Astrocyte of the cerebellum (primary cell): ENCODE data around the gene CCNL2.
"Not testable (repeated sequence)": the region's sequence is repeated elsewhere in the genome, so short reads cannot be mapped to it uniquely, and the experiment has no call there.

Experiments
- DNase-seq: peaks from one replicate; pipeline ENCODE4 v3.0.0-alpha.2; 2011; ENCODE audit warnings: low read depth
- H3K4me3 ChIP-seq: 2 replicates; pipeline ENCODE4 v1.5.1; 2011; ENCODE audit warnings: mild to moderate bottlenecking, low read depth, low read length, moderate library complexity
- CTCF ChIP-seq: IDR thresholded peaks from 2 replicates; pipeline ENCODE4 v1.5.1; 2012; ENCODE audit warnings: low read length, low read depth, moderate library complexity, mild to moderate bottlenecking; ENCODE audit errors: missing control alignments
- in situ Hi-C: cut with HindIII; loops from 2 replicates; pipeline ENCODE4 v1.10.0; 2017; ENCODE audit warnings: low sequenced_read_pairs

Gene CCNL2

GRCh38 chr1:1399187-1399871 lies at the start of gene CCNL2:
CCNL2 (minus strand) TSS chr1:1399335; CDS start chr1:1399306, 29 bp downstream.
- peak; percentile 94 for DNase-seq
- in situ Hi-C loops, result no loop called here
- TF ChIP-seq CTCF, result peak; percentile 61
- peak within 1 kb of the TSS; percentile 97 for H3K4me3 ChIP-seq

GRCh38 chr1:1446631-1447030 lies 47.5 kb upstream of the CCNL2 start:
- H3K4me3 ChIP-seq, DNase-seq, in situ Hi-C loops: not testable (repeated sequence)

- H3K4me3 ChIP-seq, result no peak overlapping the region
- in situ Hi-C loops, result no loop called here
- DNase-seq, result no peak
- no peak for TF ChIP-seq CTCF
These were observed 43.1 kb upstream of the CCNL2 start for GRCh38 chr1:1442069-1442770.

- TF ChIP-seq CTCF, result peak; percentile 80
- in situ Hi-C loops, result no loop called here
- DNase-seq, result no peak
- no peak overlapping the region for H3K4me3 ChIP-seq
These were observed 42.1 kb upstream of the CCNL2 start for GRCh38 chr1:1441002-1441888.

- no peak for DNase-seq
- in situ Hi-C loops, result no loop called here
- no peak overlapping the region for H3K4me3 ChIP-seq
- no peak for TF ChIP-seq CTCF
These were observed 41.3 kb upstream of the CCNL2 start for GRCh38 chr1:1440262-1441001.

GRCh38 chr1:1439546-1440261 lies 40.6 kb upstream of the CCNL2 start:
- no peak for DNase-seq
- in situ Hi-C loops, result no loop called here
- no peak for TF ChIP-seq CTCF
- H3K4me3 ChIP-seq, result no peak overlapping the region
